Measurements from ENCODE around the gene CMBL.
"Not testable (repeated sequence)": the region's sequence is repeated elsewhere in the genome, so short reads cannot be mapped to it uniquely, and the experiment has no call there.

CMBL gene

GRCh38 chr5:10307206-10308148 lies at the start of gene CMBL:
CMBL (minus strand) TSS chr5:10307902; CDS start chr5:10290762, 17,140 bp downstream.
- peak within 1 kb of the TSS; percentile 60 for H3K4me3 ChIP-seq (ENCODE audit: low read length)
- no peak for TF ChIP-seq ZNF274 (IDR thresholded peaks at IDR 0.05; ENCODE audit: low read depth, low read length)

GRCh38 chr5:10355071-10355889 lies 47.6 kb upstream of the CMBL start:
- peak overlapping the region; percentile 80; the same call in 1 of the 2 replicates for H3K4me3 ChIP-seq (ENCODE audit: low read length)
- TF ChIP-seq ZNF274 (IDR thresholded peaks at IDR 0.05; ENCODE audit: low read depth, low read length) = no peak

GRCh38 chr5:10354048-10354872 lies 46.6 kb upstream of the CMBL start:
- no peak for TF ChIP-seq ZNF274 (IDR thresholded peaks at IDR 0.05; ENCODE audit: low read depth, low read length)
- H3K4me3 ChIP-seq (ENCODE audit: low read length) = peak overlapping the region; percentile 80

- H3K4me3 ChIP-seq (ENCODE audit: low read length) = peak within 1 kb of the TSS; percentile 80
- TF ChIP-seq ZNF274 (IDR thresholded peaks at IDR 0.05; ENCODE audit: low read depth, low read length) = no peak
Observed at GRCh38 chr5:10353241-10354047, 45.7 kb upstream of the CMBL start, which contains the start of gene MARCHF6. MARCHF6 (plus strand) TSS chr5:10353695; CDS start chr5:10353899, 204 bp downstream.

GRCh38 chr5:10352430-10353240 lies 44.9 kb upstream of the CMBL start:
- H3K4me3 ChIP-seq (ENCODE audit: low read length) = peak overlapping the region; percentile 80
- TF ChIP-seq ZNF274 (IDR thresholded peaks at IDR 0.05; ENCODE audit: low read depth, low read length) = no peak

- no peak overlapping the region for H3K4me3 ChIP-seq (ENCODE audit: low read length)
- no peak for TF ChIP-seq ZNF274 (IDR thresholded peaks at IDR 0.05; ENCODE audit: low read depth, low read length)
Observed at GRCh38 chr5:10351919-10352318, 44.2 kb upstream of the CMBL start.

GRCh38 chr5:10351199-10351905 lies 43.6 kb upstream of the CMBL start:
- no peak for TF ChIP-seq ZNF274 (IDR thresholded peaks at IDR 0.05; ENCODE audit: low read depth, low read length)

GRCh38 chr5:10348258-10348657 lies 40.6 kb upstream of the CMBL start:
- no peak for TF ChIP-seq ZNF274 (IDR thresholded peaks at IDR 0.05; ENCODE audit: low read depth, low read length)
- H3K4me3 ChIP-seq (ENCODE audit: low read length) = no peak overlapping the region

More at GRCh38 chr5:10351199-10351905, 43.6 kb upstream of the CMBL start:
- no peak overlapping the region for H3K4me3 ChIP-seq (ENCODE audit: low read length)

GRCh38 chr5:10344461-10345106 lies 36.9 kb upstream of the CMBL start:
- not testable (repeated sequence) for H3K4me3 ChIP-seq (ENCODE audit: low read length)

GRCh38 chr5:10343486-10343885 lies 35.8 kb upstream of the CMBL start:
- no peak overlapping the region for H3K4me3 ChIP-seq (ENCODE audit: low read length)
- TF ChIP-seq ZNF274 (IDR thresholded peaks at IDR 0.05; ENCODE audit: low read depth, low read length) = no peak

GRCh38 chr5:10339958-10340357 lies 32.3 kb upstream of the CMBL start:
- no peak for TF ChIP-seq ZNF274 (IDR thresholded peaks at IDR 0.05; ENCODE audit: low read depth, low read length)
- no peak overlapping the region for H3K4me3 ChIP-seq (ENCODE audit: low read length)

Measured in GM08714 (cell line).